Immature natural killer cell (primary cell): ENCODE results near the gene PLA2G4E. TPM values are rescaled to one million over a fixed set of nuclear protein-coding genes. Genes with fewer than 3 reads are reported as not detected.

Source experiments
- DNase-seq, 3 donors: peaks; one replicate each; pipeline ENCODE4 v3.0.0; 2022; ENCODE audit warnings: mixed read lengths in 1 of 3
- H3K27ac Mint-ChIP-seq, 6 donors: one replicate each; pipeline ENCODE4 v1.8.0; 2020; ENCODE audit warnings: mixed read lengths in 6 of 6, mild to moderate bottlenecking in 5 of 6, inconsistent platforms in 4 of 6, moderate library complexity in 3 of 6
- H3K27me3 Mint-ChIP-seq, 3 donors: one replicate each; pipeline ENCODE4 v1.8.0; 2020 to 2021; ENCODE audit warnings: low read depth in 3 of 3, mild to moderate bottlenecking in 3 of 3, mixed read lengths in 3 of 3, moderate library complexity in 3 of 3, inconsistent platforms in 1 of 3
- H3K36me3 Mint-ChIP-seq, 3 donors: one replicate each; pipeline ENCODE4 v1.8.0; 2020; ENCODE audit warnings: mixed read lengths in 3 of 3, inconsistent platforms in 2 of 3, mild to moderate bottlenecking in 2 of 3
- H3K4me1 Mint-ChIP-seq, 2 donors: one replicate each; pipeline ENCODE4 v1.8.0; 2020; ENCODE audit warnings: inconsistent platforms in 2 of 2, mild to moderate bottlenecking in 2 of 2, mixed read lengths in 2 of 2, moderate library complexity in 1 of 2
- H3K4me3 Mint-ChIP-seq, 5 donors: one replicate each; pipeline ENCODE4 v1.8.0; 2020; ENCODE audit warnings: mild to moderate bottlenecking in 5 of 5, mixed read lengths in 5 of 5, inconsistent platforms in 3 of 5, moderate library complexity in 3 of 5
- H3K9me3 Mint-ChIP-seq, 6 donors: one replicate each; pipeline ENCODE4 v1.8.0; 2020; ENCODE audit warnings: mild to moderate bottlenecking in 6 of 6, mixed read lengths in 6 of 6, inconsistent platforms in 4 of 6, moderate library complexity in 3 of 6
- polyA plus RNA-seq, 3 donors: library from polyadenylated mRNA; unstranded; fragments of 300-500 nt; fragmentation: Illumina TruSeq; gene quantifications; one replicate each; pipeline ENCODE4 v1.2.3, GENCODE V29; 2021

The PLA2G4E gene
- polyA plus RNA-seq, 3 donors from 2014 or later, result not detected

- Mint-ChIP-seq H3K27me3 (peaks cover 2 to 9% (median 3%) of the 10 kb centered on the region in 3 donors), H3K9me3 (no peaks in the 10 kb centered on the region), H3K36me3 (peaks cover 0 to 3% (median 0%) of the 10 kb centered on the region in 3 donors), H3K4me3 (no peak overlapping the region), H3K4me1 (no peaks in the 10 kb centered on the region), H3K27ac (no peak overlapping the region)
- no peak for DNase-seq
These were observed 41.2 kb downstream of the PLA2G4E start for GRCh38 chr15:41979493-41980266.

- peaks cover 0 to 3% (median 0%) of the 10 kb centered on the region in 3 donors for H3K36me3 Mint-ChIP-seq
- no peaks in the 10 kb centered on the region for H3K4me1 Mint-ChIP-seq
- no peak for DNase-seq
- peaks cover 2 to 9% (median 3%) of the 10 kb centered on the region in 3 donors for H3K27me3 Mint-ChIP-seq
- H3K9me3 Mint-ChIP-seq, result no peaks in the 10 kb centered on the region
- no peak overlapping the region for H3K27ac Mint-ChIP-seq
- no peak overlapping the region for H3K4me3 Mint-ChIP-seq
These were observed 42.3 kb downstream of the PLA2G4E start for GRCh38 chr15:41978534-41978933.

DNA sequence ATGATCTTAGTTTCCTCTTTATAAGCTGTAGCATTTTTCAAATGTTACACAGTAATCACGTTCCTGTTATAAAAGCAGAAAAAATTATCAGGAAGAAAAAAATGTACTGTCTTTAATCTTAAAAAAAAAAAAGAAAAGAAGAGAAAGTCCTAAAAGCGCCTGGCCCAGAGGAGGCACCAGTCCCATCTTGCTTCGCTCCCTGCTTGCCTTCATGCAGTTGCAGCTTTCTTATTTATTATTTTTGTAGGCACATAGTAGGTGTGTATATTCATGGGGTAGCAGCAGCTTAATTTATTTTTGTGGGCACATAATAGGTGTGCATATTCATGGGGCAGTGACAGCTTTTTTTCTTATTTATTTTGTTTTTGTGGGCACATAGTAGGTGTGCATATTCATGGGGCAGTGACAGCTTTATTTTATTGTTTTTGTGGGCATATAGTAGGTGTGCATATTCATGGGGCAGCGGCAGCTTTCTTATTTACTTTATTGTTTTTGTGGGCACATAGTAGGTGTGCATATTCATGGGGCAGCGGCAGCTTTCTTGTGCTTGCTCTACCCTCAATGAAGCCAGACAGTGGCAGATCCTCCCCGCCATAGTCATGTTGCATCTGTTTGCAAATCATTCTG is 43.0 kb downstream of the PLA2G4E start:
- no peaks in the 10 kb centered on the region for H3K9me3 Mint-ChIP-seq
- peaks cover under 1 to 4% of the 10 kb centered on the region in 2 donors for H3K4me1 Mint-ChIP-seq
- peaks cover 0 to 3% (median 0%) of the 10 kb centered on the region in 3 donors for H3K36me3 Mint-ChIP-seq
- H3K27ac Mint-ChIP-seq, result no peak overlapping the region
- H3K27me3 Mint-ChIP-seq, result peaks cover 2 to 10% (median 4%) of the 10 kb centered on the region in 3 donors
- DNase-seq, result no peak
- no peak overlapping the region for H3K4me3 Mint-ChIP-seq

DNA sequence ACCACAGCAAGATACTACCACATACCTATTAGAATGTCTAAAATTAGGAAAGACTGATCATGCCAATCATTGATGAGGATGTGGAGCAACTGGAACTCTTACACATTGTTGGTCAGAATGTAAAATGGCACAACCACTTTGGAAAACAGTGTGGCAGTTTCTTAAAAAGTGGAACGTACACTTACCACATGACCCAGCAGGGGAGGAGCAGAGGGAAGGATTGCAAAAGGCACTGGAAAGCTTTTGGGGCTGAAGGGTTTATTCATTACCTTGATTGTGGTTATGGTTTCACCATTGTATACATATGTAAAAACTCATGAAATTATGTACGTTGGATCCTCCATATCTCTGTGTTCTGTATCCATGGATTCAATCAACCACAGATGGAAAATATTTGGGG is 45.2 kb downstream of the PLA2G4E start:
- no peak overlapping the region for H3K4me3 Mint-ChIP-seq
- H3K27me3 Mint-ChIP-seq, result peaks cover 8 to 21% (median 16%) of the 10 kb centered on the region in 3 donors
- H3K4me1 Mint-ChIP-seq, result peaks cover 17 to 18% of the 10 kb centered on the region in 2 donors
- no peaks in the 10 kb centered on the region for H3K9me3 Mint-ChIP-seq
- H3K36me3 Mint-ChIP-seq, result peaks cover 0 to 3% (median 0%) of the 10 kb centered on the region in 3 donors
- no peak for DNase-seq
- H3K27ac Mint-ChIP-seq, result no peak overlapping the region

- H3K27me3 Mint-ChIP-seq, result peaks cover 8 to 21% (median 18%) of the 10 kb centered on the region in 3 donors
- peaks cover 0 to 3% (median 0%) of the 10 kb centered on the region in 3 donors for H3K36me3 Mint-ChIP-seq
- peaks cover 23 to 29% of the 10 kb centered on the region in 2 donors for H3K4me1 Mint-ChIP-seq
- no peaks in the 10 kb centered on the region for H3K9me3 Mint-ChIP-seq
- peak overlapping the region in 1 of 5 donors; percentile 1 for H3K4me3 Mint-ChIP-seq
- H3K27ac Mint-ChIP-seq, result peak overlapping the region in 2 of 6 donors; percentile 4 to 88
- no peak for DNase-seq
These were observed 46.8 kb downstream of the PLA2G4E start for GRCh38 chr15:41974041-41974440.

- Mint-ChIP-seq H3K9me3 (no peaks in the 10 kb centered on the region), H3K27ac (peak within 1 kb of the TSS; percentile 89 to 95 (median 93)), H3K36me3 (peaks cover 0 to 3% (median 0%) of the 10 kb centered on the region in 3 donors), H3K4me1 (peaks cover 24 to 29% of the 10 kb centered on the region in 2 donors), H3K4me3 (peak within 1 kb of the TSS; percentile 90 to 93 (median 91)), H3K27me3 (peaks cover 8 to 21% (median 18%) of the 10 kb centered on the region in 3 donors)
- peak; percentile 94 to 96 (median 94) for DNase-seq
These were observed 48.3 kb downstream of the PLA2G4E start, which contains the start of gene EHD4 for GRCh38 chr15:41972253-41973242. Gene EHD4, minus strand, starts transcription at chr15:41972557. Its CDS starts 63 bp downstream, at chr15:41972494.

GRCh38 chr15:41971895-41972252 is 49.0 kb downstream of the PLA2G4E start:
- Mint-ChIP-seq H3K4me3 (peak overlapping the region; percentile 89 to 93 (median 91)), H3K4me1 (peaks cover 24 to 29% of the 10 kb centered on the region in 2 donors), H3K27me3 (peaks cover 8 to 21% (median 18%) of the 10 kb centered on the region in 3 donors), H3K27ac (peak overlapping the region; percentile 84 to 95 (median 92)), H3K9me3 (no peaks in the 10 kb centered on the region), H3K36me3 (peaks cover 0 to 3% (median 0%) of the 10 kb centered on the region in 3 donors)
- DNase-seq, result no peak

DNA sequence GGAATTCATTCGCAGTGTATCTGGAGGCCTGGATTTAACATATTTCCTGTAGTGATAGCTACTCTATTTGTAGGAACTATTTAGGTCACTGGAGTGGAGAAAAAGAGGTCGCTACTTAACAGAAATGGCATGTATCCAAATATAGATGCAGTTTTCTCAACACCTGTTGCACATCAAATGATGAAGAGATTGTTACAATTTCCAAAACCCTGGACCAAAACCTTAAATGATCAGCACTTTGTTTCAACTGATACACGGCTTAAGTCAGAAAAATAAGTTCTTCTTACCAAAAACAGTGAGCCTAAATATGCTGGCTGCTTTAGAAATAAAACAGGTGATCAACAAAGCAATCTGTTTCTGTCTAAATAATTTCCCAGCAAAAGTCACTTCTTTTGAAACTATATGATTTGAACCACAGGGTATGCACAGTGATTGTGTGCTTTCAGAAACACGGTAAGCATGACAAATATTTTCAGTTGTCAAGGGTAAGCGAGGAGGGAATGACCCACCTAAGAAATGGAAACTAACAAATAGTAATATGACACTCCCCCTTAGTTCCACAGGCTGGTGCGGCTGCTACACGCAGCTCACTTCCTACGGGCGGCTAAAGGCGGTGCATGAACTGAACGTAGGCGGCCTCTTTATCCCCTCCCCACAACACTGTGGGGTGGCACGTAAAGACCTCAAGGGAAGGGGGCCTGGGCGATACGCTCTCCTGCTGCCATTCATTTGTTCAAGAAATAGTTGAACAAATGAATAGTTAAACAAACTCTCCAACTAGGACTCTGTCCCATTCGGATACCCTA is 49.5 kb downstream of the PLA2G4E start:
- peak; percentile 75 to 80 (median 77) for DNase-seq
- Mint-ChIP-seq H3K27ac (peak overlapping the region; percentile 84 to 95 (median 92)), H3K36me3 (peaks cover 0 to 3% (median 0%) of the 10 kb centered on the region in 3 donors), H3K4me3 (peak overlapping the region; percentile 88 to 93 (median 90)), H3K9me3 (no peaks in the 10 kb centered on the region), H3K27me3 (peaks cover 10 to 18% (median 18%) of the 10 kb centered on the region in 3 donors), H3K4me1 (peaks cover 24 to 29% of the 10 kb centered on the region in 2 donors)

DNA sequence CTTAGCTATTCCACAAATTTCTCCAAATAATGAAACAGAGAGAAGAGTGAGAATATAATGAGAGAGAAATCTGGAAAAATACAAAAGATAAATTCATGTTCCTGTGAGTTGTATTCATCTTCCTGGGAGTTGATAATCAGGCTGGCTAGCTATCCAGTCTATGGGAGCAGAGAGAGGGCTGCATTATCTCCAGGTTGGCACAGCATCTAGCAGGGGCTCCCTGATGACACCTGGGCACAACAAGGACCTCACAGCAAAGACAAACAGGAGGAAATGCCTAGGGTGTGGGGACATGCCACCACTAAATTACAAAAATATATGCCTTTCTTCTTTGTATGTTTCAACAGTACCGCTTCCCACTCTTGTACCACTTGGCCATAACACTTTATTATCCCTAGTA is 50.4 kb downstream of the PLA2G4E start:
- peaks cover 10 to 16% (median 14%) of the 10 kb centered on the region in 3 donors for H3K27me3 Mint-ChIP-seq
- H3K36me3 Mint-ChIP-seq, result peaks cover 0 to under 1% (median 0%) of the 10 kb centered on the region in 3 donors
- DNase-seq, result no peak
- H3K4me3 Mint-ChIP-seq, result peak overlapping the region in 4 of 5 donors; percentile 38 to 90 (median 70)
- peaks cover 24 to 29% of the 10 kb centered on the region in 2 donors for H3K4me1 Mint-ChIP-seq
- H3K9me3 Mint-ChIP-seq, result no peaks in the 10 kb centered on the region
- peak overlapping the region; percentile 77 to 95 (median 90) for H3K27ac Mint-ChIP-seq

DNA sequence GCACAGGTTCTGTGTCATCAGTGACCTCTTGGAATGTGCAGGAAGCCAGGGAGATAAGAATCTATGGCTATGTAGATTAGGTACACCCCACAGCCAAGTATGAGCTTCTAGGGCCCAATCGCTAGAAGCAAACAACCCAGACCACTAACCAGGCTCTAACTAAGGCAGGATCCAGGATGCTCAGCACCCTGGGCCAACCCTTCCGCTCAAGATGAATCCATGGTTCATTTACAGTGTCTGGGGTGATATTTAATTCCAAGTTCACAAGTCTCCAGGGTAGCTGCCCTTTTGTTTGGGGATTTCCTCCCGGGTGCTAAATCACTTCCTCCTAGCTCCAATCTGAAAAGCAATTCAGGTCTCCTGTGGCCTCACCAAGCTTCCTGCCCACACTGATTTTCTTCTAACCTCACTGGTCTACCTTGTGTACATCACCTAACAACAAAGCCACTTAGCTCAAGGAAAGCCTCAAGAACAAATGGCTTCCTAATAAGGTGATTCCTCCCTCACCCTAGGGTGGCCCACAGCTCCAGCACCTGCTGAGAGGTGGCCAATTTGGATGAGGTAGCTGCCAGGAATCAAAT is 50.9 kb downstream of the PLA2G4E start:
- Mint-ChIP-seq H3K27me3 (peaks cover 10 to 15% (median 12%) of the 10 kb centered on the region in 3 donors), H3K4me1 (peaks cover 24 to 29% of the 10 kb centered on the region in 2 donors), H3K9me3 (no peaks in the 10 kb centered on the region), H3K27ac (peak overlapping the region; percentile 77 to 95 (median 90)), H3K36me3 (no peaks in the 10 kb centered on the region), H3K4me3 (peak overlapping the region in 4 of 5 donors; percentile 33 to 54 (median 44))
- peak; percentile 22 to 55 (median 49) for DNase-seq

GRCh38 chr15:41968701-41969100 is 52.1 kb downstream of the PLA2G4E start:
- Mint-ChIP-seq H3K4me1 (peaks cover 24 to 29% of the 10 kb centered on the region in 2 donors), H3K4me3 (no peak overlapping the region), H3K9me3 (no peaks in the 10 kb centered on the region), H3K36me3 (no peaks in the 10 kb centered on the region), H3K27me3 (peaks cover 10 to 15% (median 12%) of the 10 kb centered on the region in 3 donors), H3K27ac (peak overlapping the region in 2 of 6 donors; percentile 13 to 23)
- DNase-seq, result no peak
